Measurements from ENCODE around the gene SBF2.
"Not testable (repeated sequence)": the region's sequence is repeated elsewhere in the genome, so short reads cannot be mapped to it uniquely, and the experiment has no call there.

Gene SBF2

DNA sequence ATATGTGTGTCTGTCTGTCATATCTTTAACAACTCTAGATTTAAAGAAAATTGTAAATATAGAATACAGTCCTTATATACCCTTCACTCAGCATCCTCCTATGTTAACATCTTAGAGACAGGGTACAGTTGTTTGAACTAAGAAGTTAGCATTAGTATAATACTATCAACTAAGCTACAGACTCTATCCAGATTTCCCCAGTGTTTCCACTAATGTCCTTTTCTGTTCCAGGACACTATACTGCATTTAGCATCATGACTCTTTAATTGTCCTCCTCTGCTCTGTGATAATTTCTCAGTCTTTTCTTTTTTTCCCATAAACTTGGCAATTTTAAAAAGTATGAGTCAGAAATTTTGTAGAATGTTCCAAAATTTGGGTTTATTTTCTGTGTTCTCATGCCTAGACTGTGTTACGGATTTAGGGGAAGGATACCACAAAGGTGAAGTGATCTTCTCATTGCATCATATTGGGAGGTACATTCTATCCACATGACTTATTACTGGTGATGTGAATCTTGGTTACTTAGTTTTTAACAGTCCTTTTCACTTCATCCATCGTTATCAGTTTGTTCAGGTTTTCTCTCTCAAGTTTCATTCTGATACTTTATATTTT is 168.4 kb downstream of the SBF2 start:
- in situ Hi-C loops (cut with MboI; ENCODE audit: low sequenced_read_pairs): no loop called here

- in situ Hi-C loops (cut with MboI; ENCODE audit: low sequenced_read_pairs): no loop called here
These were observed 171.5 kb downstream of the SBF2 start for GRCh38 chr11:10122326-10123197.

- in situ Hi-C loops (cut with MboI; ENCODE audit: low sequenced_read_pairs): no loop called here
These were observed 175.2 kb downstream of the SBF2 start for GRCh38 chr11:10118865-10119264.

GRCh38 chr11:10117709-10118351 is 176.2 kb downstream of the SBF2 start:
- in situ Hi-C loops (cut with MboI; ENCODE audit: low sequenced_read_pairs): no loop called here

DNA sequence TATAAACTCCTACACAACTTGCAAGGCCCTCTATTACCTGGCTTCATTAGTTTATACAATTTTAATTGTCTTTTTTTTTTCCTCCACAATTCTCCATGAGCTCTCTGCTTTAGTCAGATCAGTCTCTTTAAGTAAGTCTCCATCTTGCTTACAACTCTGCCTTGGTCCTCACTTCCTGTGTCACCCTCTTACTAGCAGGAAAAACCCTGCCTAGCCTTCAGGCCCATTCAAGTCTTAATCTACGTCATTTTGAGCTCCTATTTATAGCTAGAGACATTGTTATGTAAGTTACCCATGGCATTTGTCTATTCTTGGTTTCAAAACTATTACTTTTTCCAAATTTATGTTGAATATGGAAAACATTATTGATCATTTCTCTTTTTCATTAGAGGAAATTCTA is 177.4 kb downstream of the SBF2 start:
- in situ Hi-C loops (cut with MboI; ENCODE audit: low sequenced_read_pairs): no loop called here

DNA sequence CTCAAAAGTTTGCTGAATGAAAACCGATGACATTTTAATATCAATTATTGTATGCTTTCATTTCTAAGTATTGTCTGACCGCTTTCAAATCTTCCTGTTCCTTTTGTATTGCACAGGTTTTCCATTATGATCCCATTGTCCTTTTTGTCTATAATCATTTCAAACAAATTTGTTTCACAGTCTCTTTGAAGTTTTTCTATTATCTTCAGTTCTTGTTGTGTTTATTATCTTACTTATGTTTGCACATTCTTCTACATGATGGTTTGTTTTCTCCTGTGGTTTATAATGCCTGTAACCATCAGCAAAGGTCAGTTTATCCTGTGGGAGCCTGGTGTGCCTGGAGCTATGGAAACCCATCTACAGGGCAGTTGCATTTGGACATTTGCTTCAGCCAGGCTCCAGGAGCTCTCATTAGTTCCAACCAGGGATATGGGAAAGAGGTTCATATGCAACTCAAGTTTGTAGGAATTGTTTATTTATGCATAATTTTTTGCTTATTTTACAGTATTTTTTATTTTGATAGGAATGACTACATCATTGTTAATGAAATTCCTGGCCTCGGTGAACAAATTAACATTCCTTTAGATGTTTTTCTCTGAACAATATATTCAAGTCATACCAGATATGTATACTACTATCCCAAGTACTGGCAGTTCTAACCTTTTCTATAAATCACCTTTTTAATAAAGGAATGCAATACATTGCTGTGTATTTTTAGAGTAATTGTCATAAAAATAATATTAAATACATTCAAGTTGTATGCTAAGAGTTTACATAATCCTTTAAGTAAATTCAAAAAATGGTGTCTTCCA is 179.2 kb downstream of the SBF2 start:
- in situ Hi-C loops (cut with MboI; ENCODE audit: low sequenced_read_pairs): no loop called here

DNA sequence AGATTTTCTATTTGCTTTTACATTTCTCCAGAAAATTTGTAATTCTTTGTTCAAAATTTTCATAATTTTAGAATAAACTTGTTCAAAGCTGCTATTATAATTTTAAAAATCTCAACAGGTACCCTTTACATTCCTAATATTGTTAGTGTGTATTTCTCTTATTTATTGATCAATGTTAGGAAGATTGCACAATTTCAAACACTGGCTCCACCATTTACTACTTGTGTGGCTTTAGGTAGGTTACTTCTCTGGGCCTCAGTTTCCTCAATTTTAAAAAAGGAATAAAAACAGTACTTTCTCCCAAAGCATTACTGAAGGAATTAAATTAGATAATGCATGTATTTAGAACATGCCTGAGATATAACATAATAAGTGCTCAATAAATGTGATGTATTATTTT is 180.2 kb downstream of the SBF2 start:
- in situ Hi-C loops (cut with MboI; ENCODE audit: low sequenced_read_pairs): no loop called here

- in situ Hi-C loops (cut with MboI; ENCODE audit: low sequenced_read_pairs): no loop called here
These were observed 184.2 kb downstream of the SBF2 start for GRCh38 chr11:10109806-10110205.

- in situ Hi-C loops (cut with MboI; ENCODE audit: low sequenced_read_pairs): no loop called here
These were observed 184.9 kb downstream of the SBF2 start for GRCh38 chr11:10108915-10109680.

DNA sequence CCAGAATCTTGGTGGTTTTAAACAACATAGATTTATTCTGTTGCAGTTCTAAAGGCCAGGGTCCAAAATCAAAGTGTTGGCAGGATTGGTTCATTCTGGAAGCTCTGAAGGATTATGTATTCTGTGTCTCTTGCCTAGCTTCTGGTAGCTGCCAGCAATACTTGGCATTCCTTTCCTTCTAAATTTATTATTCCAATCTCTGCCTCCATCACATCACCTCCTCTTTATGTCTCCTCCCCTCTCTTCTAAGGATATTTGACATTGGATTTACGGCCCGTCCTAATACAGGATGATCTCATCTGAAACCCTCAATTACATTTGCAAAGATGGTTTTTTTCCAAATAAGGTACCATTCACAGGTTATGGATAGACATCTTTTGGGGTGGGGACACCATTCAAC is 186.5 kb downstream of the SBF2 start:
- in situ Hi-C loops (cut with MboI; ENCODE audit: low sequenced_read_pairs): no loop called here

DNA sequence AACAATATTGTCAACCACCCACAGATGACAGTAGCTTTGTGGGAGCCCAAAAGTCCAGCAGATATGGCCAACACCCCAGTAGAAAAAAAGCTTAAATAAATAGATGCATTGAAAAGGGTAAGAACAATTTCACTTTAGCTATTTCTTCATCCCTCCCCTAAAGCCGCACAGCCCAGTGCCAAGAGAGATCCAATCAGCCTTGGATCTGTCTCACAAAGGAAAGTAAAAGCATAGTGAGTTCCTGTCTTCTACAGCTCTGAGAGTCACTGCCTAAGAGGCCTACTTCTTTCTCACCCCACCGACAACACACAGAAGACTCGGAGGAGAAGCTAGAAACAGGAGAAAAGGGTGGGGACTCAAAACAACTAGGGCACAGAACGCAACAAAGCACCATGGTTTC is 196.4 kb downstream of the SBF2 start:
- in situ Hi-C loops (cut with MboI; ENCODE audit: low sequenced_read_pairs): no loop called here

DNA sequence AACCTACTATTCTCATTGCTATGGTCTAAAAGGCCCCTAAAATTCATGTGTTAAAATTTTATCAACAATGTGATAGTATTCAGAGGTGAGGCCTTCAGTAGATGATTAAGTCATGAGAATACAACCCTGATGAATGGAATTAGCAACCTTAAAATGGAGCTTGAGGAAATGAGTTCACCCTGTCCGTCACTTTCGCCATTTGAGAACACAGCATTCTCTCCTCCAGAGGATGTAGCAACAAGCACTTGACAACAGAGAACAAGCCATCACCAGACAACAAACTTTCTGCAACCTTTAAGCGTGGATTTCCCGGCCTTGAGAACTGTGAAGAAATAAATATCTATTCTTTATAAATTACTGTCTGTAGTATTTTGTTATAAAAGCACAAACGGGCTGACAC is 197.0 kb downstream of the SBF2 start:
- in situ Hi-C loops (cut with MboI; ENCODE audit: low sequenced_read_pairs): no loop called here

- in situ Hi-C loops (cut with MboI; ENCODE audit: low sequenced_read_pairs): no loop called here
These were observed 198.4 kb downstream of the SBF2 start for GRCh38 chr11:10095412-10096208.

DNA sequence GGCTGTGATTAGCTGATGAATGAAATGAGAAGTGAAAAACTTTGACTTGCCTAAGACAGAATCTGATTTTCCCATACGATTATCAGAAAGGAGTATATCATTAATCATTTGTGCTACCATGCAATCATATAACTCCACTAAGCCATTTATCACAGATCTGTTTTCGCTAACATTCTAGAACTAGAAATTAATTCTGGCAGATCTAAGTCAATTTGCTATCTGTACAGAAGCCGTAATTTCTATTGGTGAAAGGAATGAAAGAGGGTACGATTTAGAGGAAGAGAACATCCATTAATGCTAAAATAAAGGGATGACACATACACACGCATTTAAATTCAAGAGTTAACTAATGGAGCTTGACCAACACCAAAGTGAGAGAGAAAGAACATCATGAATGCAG is 201.6 kb downstream of the SBF2 start:
- in situ Hi-C loops (cut with MboI; ENCODE audit: low sequenced_read_pairs): no loop called here

DNA sequence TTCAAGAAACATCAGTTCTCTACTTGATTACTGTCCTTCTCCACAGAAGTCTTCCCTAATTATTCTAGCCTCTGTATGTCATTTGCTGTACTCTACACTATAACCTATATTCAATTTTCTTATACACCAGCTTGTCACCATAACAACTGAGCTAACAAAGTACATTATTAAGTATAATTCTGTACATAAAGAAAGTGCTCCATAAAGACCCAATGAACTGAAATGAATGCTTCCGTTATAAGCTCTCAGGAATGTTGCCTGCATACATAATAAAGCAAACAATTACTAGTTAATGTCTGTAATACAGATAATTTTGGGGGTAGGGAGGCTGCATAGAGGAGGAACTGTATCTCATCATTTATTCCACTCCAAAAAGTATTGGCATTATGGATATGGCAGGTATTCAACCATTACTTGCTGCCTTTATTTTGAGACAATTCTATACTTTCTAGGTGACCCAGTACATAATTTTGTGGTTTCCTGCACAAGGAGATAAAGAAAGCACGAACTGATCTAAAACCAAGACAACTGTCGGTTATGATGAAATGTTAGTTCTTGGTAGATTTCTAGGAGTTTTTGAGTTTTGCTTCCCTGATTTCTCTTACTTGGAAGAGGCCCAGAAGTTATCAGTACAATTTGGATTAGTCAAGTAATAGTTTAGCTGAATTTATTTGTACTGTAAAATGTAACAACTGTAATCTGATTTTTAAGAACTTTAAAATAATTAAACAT is 202.5 kb downstream of the SBF2 start:
- in situ Hi-C loops (cut with MboI; ENCODE audit: low sequenced_read_pairs): no loop called here

- in situ Hi-C loops (cut with MboI; ENCODE audit: low sequenced_read_pairs): not testable (repeated sequence)
These were observed 206.1 kb downstream of the SBF2 start for GRCh38 chr11:10087923-10088225.

- in situ Hi-C loops (cut with MboI; ENCODE audit: low sequenced_read_pairs): no loop called here
These were observed 206.7 kb downstream of the SBF2 start for GRCh38 chr11:10087186-10087922.

GRCh38 chr11:10080138-10080537 is 213.9 kb downstream of the SBF2 start:
- in situ Hi-C loops (cut with MboI; ENCODE audit: low sequenced_read_pairs): no loop called here
